GM19351 (cell line): ENCODE measurements around the gene RNU5D-1.
A peak's percentile ranks its signal among the peaks of the same experiment; 100 is the strongest.

ENCODE experiments used
- ATAC-seq: cut with Tn5 transposase; IDR thresholded peaks from one replicate; pipeline ENCODE4 v1.9.1; 2021; ENCODE audit warnings: mild to moderate bottlenecking, moderate library complexity; ENCODE audit not compliant: unreplicated experiment

Gene RNU5D-1

GRCh38 chr1:44733784-44734183 is 2.8 kb upstream of the RNU5D-1 start:
- no peak for ATAC-seq

- no peak for ATAC-seq
These were observed 2.4 kb upstream of the RNU5D-1 start for GRCh38 chr1:44733365-44733764.

- ATAC-seq: no peak
These were observed 5.8 kb downstream of the RNU5D-1 start for GRCh38 chr1:44724955-44725698.

GRCh38 chr1:44724296-44724954 is 6.5 kb downstream of the RNU5D-1 start:
- no peak for ATAC-seq

- ATAC-seq: peak; percentile 35
These were observed 7.3 kb downstream of the RNU5D-1 start for GRCh38 chr1:44723496-44724295.

GRCh38 chr1:44723064-44723463 is 7.9 kb downstream of the RNU5D-1 start:
- no peak for ATAC-seq

GRCh38 chr1:44721485-44722361 is 9.2 kb downstream of the RNU5D-1 start:
- peak; percentile 81 for ATAC-seq

GRCh38 chr1:44720281-44720680 is 10.7 kb downstream of the RNU5D-1 start:
- ATAC-seq: no peak

- no peak for ATAC-seq
These were observed 11.7 kb downstream of the RNU5D-1 start for GRCh38 chr1:44719318-44719717.

GRCh38 chr1:44718091-44718490 is 12.9 kb downstream of the RNU5D-1 start:
- ATAC-seq: no peak

- no peak for ATAC-seq
These were observed 13.3 kb downstream of the RNU5D-1 start for GRCh38 chr1:44717653-44718052.

- ATAC-seq: no peak
These were observed 13.8 kb downstream of the RNU5D-1 start for GRCh38 chr1:44717156-44717555.

GRCh38 chr1:44714944-44715571 is 15.9 kb downstream of the RNU5D-1 start:
- ATAC-seq: no peak

GRCh38 chr1:44714532-44714931 is 16.4 kb downstream of the RNU5D-1 start:
- no peak for ATAC-seq

GRCh38 chr1:44713321-44713781 is 17.6 kb downstream of the RNU5D-1 start:
- peak; percentile 69 for ATAC-seq

- ATAC-seq: no peak
These were observed 22.8 kb downstream of the RNU5D-1 start for GRCh38 chr1:44707959-44708831.

GRCh38 chr1:44707112-44707881 is 23.7 kb downstream of the RNU5D-1 start:
- ATAC-seq: no peak

GRCh38 chr1:44705938-44706337 is 25.0 kb downstream of the RNU5D-1 start:
- no peak for ATAC-seq
